ENCODE measurements around the gene METTL22. TPM values are rescaled to one million over a fixed set of nuclear protein-coding genes. Genes with fewer than 3 reads are reported as not detected.

Gene METTL22
- polyA plus RNA-seq, 1 of the 3 experiments (the other 2 are of a cell fraction): 38.3 TPM

DNA sequence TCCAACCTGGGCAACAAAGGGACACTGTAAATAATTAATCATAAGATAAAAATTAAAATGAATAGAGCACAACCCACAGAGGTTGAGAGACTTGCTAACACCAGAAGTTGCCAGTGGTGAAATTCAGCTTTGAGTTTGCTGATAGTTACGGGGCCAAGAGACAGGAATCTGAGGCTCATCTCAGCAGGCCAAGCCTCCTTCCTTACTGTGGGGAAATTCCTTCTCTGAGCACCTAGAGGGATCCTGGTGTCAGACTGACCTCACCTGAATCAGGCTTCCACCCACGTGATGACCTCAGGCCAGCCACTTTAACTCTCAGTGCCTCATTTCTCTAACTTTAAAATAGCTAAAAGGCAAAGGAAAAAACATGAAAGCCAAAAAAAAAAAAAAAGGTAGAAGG lies 57.7 kb downstream of the METTL22 start:
- Histone ChIP-seq H3K9me2 (no peaks in the 10 kb centered on the region), H3K9me3 (no peaks in the 10 kb centered on the region), H3K4me1 (ENCODE audit: control insufficient read depth in 1 of 2, insufficient read depth in 2 of 2, low read depth in 1 of 2, low read length in 1 of 2) (peaks cover 20 to 44% of the 10 kb centered on the region in 2 experiments; a peak in 2 of 4 replicates), H3F3A (replicated peaks; ENCODE audit: insufficient read depth) (peaks cover 5% of the 10 kb centered on the region), H3K36me3 (replicated peaks in 1 of 2; ENCODE audit: control insufficient read depth in 1 of 2, insufficient read depth in 2 of 2, low read length in 1 of 2) (no peaks in the 10 kb centered on the region), H4K20me1 (ENCODE audit: insufficient read depth) (no peaks in the 10 kb centered on the region), H3K79me2 (ENCODE audit: insufficient read depth) (no peaks in the 10 kb centered on the region), H3K4me2 (no peak overlapping the region), H2AFZ (ENCODE audit: low read depth) (no peak overlapping the region), H3K27me3 (ENCODE audit: insufficient read depth) (no peaks in the 10 kb centered on the region), H3K27ac (ENCODE audit: low read depth in 2 of 2, low read length in 1 of 2) (no peak overlapping the region), H3K9ac (no peak overlapping the region), H3K4me3 (ENCODE audit: low read depth in 2 of 2, low read length in 1 of 2) (no peak overlapping the region)
- WGBS (ENCODE audit: low lambda C conversion rate): 71% methylated on average over 2 of the region's 2 CpGs
- POLR2A ChIA-PET: no interaction called here
- DNase-seq: no peak
- no peak for TF ChIP-seq CHD2 (IDR thresholded peaks at IDR 0.05; ENCODE audit: low read length, partially characterized antibody)
- TF ChIP-seq YY1 (IDR thresholded peaks at IDR 0.05; ENCODE audit: low read depth): no peak
- no peak for TF ChIP-seq GABPA (IDR thresholded peaks at IDR 0.05; ENCODE audit: low read depth)
- no peak for TF ChIP-seq NRF1 (IDR thresholded peaks at IDR 0.05; ENCODE audit: low read depth, low read length)
- TF ChIP-seq, protein P1, sequence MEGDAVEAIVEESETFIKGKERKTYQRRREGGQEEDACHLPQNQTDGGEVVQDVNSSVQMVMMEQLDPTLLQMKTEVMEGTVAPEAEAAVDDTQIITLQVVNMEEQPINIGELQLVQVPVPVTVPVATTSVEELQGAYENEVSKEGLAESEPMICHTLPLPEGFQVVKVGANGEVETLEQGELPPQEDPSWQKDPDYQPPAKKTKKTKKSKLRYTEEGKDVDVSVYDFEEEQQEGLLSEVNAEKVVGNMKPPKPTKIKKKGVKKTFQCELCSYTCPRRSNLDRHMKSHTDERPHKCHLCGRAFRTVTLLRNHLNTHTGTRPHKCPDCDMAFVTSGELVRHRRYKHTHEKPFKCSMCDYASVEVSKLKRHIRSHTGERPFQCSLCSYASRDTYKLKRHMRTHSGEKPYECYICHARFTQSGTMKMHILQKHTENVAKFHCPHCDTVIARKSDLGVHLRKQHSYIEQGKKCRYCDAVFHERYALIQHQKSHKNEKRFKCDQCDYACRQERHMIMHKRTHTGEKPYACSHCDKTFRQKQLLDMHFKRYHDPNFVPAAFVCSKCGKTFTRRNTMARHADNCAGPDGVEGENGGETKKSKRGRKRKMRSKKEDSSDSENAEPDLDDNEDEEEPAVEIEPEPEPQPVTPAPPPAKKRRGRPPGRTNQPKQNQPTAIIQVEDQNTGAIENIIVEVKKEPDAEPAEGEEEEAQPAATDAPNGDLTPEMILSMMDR (IDR thresholded peaks at IDR 0.05): no peak
- CTCF ChIA-PET: interaction anchor here (0.7 to 1.3 kb wide), 2 partner anchors 10 to 34 kb away, joined by 3 read pairs; no protein-coding TSS in a partner anchor

GRCh38 chr16:8682551-8683259 lies 61.2 kb downstream of the METTL22 start:
- H3K9ac ChIP-seq: no peak overlapping the region
- H3K4me3 ChIP-seq (ENCODE audit: low read depth in 2 of 2, low read length in 1 of 2): no peak overlapping the region
- no peak for TF ChIP-seq MXI1 (IDR thresholded peaks at IDR 0.05; ENCODE audit: low read depth, low read length)
- 0 out of 2 replicates have a peak, but pooled peaks have one; percentile 21 for TF ChIP-seq RCOR1 (IDR thresholded peaks at IDR 0.05; ENCODE audit: low read length)
- peak; percentile 64 for TF ChIP-seq GATA2 (CRISPR knock-in tag; IDR thresholded peaks at IDR 0.05)
- TF ChIP-seq FOXJ3 (CRISPR knock-in tag; IDR thresholded peaks at IDR 0.05): 0 out of 2 replicates have a peak, but pooled peaks have one; percentile 37
- no peaks in the 10 kb centered on the region for H3K36me3 ChIP-seq (replicated peaks in 1 of 2; ENCODE audit: control insufficient read depth in 1 of 2, insufficient read depth in 2 of 2, low read length in 1 of 2)
- ChIA-PET CTCF (no interaction called here), POLR2A (interaction anchor here (0.7 kb wide), 1 partner anchor 13 kb away, joined by 3 read pairs; no protein-coding TSS in a partner anchor)
- no peaks in the 10 kb centered on the region for H4K20me1 ChIP-seq (ENCODE audit: insufficient read depth)
- no peaks in the 10 kb centered on the region for H3K79me2 ChIP-seq (ENCODE audit: insufficient read depth)
- no peak overlapping the region for H3K4me2 ChIP-seq
- H2AFZ ChIP-seq (ENCODE audit: low read depth): no peak overlapping the region
- WGBS (ENCODE audit: low lambda C conversion rate): 48% methylated on average over 9 of the region's 9 CpGs
- H3K27ac ChIP-seq (ENCODE audit: low read depth in 2 of 2, low read length in 1 of 2): peak overlapping the region in 1 of 2 experiments; percentile 34; a peak in 1 of 4 replicates
- H3K27me3 ChIP-seq (ENCODE audit: insufficient read depth): no peaks in the 10 kb centered on the region
- peaks cover 7 to 30% of the 10 kb centered on the region in 2 experiments; a peak in 2 of 4 replicates for H3K4me1 ChIP-seq (ENCODE audit: control insufficient read depth in 1 of 2, insufficient read depth in 2 of 2, low read depth in 1 of 2, low read length in 1 of 2)
- H3K9me3 ChIP-seq: no peaks in the 10 kb centered on the region
- no peaks in the 10 kb centered on the region for H3K9me2 ChIP-seq
- H3F3A ChIP-seq (replicated peaks; ENCODE audit: insufficient read depth): peaks cover 5% of the 10 kb centered on the region
- peak; percentile 54 for DNase-seq
